GM19351 (cell line): ENCODE results near the gene NPPA.
"Not testable (repeated sequence)": the region's sequence is repeated elsewhere in the genome, so short reads cannot be mapped to it uniquely, and the experiment has no call there.

Experiments
- ATAC-seq: cut with Tn5 transposase; IDR thresholded peaks from one replicate; pipeline ENCODE4 v1.9.1; 2021; ENCODE audit warnings: mild to moderate bottlenecking, moderate library complexity; ENCODE audit not compliant: unreplicated experiment

NPPA gene

DNA sequence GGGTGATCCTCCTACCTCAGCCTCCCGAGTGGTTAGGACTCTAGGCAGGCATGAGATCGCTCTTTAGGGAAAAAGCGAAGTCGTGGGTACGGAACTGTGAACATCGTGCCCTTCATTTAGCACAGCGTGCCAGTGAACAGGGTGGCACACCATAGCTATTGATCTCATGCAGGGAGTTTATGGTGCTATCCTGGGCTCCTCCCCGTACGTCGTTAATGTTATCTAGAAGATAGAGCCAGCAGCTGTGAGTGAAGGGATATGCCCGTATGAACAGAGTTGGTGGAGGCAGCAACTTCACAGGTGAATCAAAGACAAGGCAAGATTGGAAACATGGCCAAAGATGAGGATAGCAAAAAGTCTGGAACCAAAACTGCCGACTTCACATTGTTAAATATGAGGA, 30.4 kb downstream of the NPPA start:
- ATAC-seq = no peak

DNA sequence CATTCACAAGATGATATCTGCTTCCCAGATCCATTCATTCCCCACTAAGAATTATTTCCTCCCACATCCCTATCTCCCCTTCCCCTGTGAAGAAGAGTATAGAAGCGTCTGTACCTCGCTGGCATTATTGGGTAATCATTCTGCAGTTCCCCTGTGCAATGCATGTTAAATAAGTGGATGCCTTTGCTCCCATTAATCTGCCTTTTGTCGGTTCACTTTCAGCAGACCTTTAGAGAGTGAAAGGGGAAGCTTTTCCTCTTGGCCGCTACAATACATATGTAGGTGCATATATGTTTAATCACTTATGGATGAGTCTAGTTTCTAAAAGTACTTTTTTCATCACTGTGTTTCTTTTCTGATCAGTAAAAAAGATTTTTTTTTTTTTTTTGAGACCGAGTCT, 34.6 kb downstream of the NPPA start:
- no peak for ATAC-seq

- ATAC-seq = no peak
Measured at GRCh38 chr1:11807133-11807532, 40.5 kb downstream of the NPPA start.

DNA sequence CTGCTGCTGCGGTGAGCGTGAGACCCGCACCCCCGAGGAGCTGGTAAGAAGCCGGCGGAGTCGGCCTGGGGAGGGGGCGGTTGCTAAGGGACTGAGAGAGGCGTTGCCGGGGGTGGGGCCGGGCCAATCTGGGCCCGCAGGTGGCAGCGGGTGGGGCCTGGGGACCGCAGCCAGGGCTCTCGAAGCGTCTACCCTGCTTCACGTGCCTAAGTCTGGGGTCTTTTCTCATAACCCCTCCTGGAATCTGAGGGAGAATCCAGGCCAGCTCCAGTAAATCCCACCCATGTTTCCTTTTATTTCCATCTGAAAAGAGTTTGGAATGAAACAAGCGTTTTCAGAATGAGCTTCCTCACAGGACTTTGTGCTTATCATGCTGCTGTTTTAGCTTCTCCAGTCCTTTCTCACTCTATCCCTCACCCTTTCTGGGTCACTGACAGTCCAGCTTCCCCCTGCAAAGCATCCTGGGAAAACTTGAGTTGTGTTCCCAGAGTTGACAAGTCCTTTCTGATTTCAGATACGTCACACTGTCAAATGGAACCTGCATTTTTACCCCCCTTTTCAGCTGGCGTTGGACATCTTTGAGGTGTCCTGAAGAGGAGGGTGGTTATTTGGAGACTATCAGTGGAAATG, 41.2 kb downstream of the NPPA start:
- peak; percentile 45 for ATAC-seq

- ATAC-seq = peak; percentile 76
Measured at GRCh38 chr1:11805422-11806306, 41.9 kb downstream of the NPPA start, which contains the start of the genes CLCN6 and MTHFR. Gene CLCN6, plus strand, starts transcription at chr1:11806191. Its CDS starts 72 bp downstream, at chr1:11806263. Gene MTHFR, minus strand, starts transcription at chr1:11805964. Its CDS starts 2,848 bp downstream, at chr1:11803116.

DNA sequence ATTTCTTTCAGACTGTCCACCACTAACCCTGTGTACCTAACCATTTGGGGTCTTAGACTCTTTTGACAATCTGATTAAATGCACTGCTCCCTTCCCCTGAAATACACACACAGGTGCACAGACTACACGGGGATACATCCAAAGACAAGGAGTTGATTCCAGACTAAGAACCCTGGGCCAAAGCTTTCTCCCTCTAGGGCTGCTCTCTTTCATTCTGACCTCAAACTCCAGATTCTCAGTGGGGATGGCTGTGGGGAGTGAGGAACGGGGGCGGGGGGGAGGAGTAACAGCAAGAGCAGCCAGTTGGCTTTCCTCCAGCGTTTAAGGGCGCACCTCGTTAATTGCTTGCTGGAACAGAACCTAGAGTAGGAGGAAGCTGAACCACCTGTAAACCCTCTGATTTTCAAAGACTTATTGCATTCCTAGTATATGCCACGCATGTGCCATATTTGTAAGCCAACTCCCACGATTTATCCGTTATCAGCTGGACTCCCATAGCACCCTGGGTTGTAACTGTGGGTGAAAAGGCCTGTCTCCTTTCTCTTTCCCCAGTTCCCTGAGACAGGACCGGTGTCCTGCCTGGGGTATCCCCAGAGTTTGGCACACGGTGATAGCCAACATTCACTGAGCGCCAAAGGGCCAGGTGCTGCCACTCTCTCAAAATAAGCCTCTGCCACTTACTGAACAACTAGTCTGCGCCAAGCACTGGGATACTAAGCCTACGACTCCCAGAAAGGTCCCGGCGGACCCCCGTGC, 42.7 kb downstream of the NPPA start:
- ATAC-seq = no peak

DNA sequence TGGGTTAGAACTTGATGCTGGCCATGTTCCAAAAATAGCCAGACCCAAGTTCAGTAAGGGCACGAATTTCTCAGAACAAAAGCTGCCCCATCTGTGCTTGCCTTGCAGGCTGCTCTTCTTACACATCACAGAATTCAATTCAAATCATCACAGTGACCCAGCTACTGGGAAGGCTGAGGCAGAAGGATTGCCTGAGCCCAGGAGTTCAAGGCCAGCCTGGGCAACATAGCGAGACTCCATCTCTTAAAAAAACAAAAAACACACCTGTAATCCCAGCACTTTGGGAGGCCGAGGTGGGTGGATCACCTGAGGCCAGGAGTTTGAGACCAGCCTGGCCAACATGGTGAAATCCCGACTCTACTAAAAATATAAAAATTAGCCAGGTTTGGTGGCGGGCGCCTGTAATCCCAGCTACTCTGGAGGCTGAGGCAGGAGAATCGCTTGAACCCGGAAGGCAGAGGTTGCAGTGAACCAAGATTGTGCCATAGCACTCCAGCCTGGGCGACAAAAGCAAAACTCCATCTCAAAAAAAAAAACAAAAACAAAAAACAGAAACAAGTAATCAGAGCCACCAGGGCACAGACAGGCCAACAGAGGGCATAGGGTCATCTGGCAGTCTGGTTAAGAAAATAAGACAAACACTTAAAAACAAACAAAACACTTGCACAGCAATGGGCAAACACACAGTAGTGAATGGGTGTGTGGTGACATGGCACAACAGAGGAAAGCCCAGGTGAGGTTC, 43.5 kb downstream of the NPPA start:
- ATAC-seq = not testable (repeated sequence)

DNA sequence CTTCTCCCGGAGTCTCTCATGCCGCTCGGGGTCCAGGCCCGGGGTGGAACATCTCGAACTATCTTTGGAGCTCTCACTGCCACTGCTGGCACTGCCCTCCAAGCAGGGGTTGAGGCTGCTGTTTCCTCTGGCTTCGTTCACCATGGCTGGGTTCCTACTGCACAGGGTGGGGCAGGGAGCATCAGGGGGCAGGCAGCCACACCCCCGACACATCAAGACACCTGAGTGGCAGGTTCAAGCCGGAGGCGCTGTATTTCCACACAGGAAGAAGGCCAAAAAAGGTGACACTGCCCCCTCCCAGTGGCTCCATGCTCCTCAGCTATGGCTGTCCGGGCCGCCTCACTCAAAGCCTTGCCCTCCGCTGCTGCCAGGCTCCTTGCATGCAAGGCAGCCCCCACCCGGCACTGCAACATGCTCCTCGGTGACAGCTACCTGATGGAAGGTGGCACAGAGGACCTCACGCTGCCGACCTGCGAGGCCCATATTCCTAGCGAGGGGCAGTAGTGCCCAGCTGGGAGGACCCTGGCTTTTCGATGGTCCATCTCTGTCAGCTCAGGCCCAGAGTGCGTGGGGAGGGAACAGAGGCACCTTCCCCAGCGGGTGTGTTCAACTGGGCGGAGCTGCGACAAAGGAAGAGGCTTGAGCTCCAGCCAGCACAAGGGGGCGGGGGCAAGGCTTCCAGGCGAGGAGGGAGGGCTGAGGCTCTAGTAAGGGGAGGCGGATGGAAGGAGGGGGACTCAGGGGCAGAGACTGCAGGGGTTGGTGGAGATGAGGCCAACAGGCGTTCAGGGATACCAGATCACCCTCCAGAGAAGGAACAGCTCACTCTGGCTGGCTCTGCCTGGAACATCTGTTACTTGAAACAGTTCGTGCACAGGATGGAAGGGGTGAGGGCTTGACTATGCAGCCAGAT, 44.4 kb downstream of the NPPA start:
- ATAC-seq = peak; percentile 31

GRCh38 chr1:11802616-11802972, 45.0 kb downstream of the NPPA start:
- ATAC-seq = no peak

GRCh38 chr1:11800756-11801433, 46.7 kb downstream of the NPPA start:
- ATAC-seq = no peak

DNA sequence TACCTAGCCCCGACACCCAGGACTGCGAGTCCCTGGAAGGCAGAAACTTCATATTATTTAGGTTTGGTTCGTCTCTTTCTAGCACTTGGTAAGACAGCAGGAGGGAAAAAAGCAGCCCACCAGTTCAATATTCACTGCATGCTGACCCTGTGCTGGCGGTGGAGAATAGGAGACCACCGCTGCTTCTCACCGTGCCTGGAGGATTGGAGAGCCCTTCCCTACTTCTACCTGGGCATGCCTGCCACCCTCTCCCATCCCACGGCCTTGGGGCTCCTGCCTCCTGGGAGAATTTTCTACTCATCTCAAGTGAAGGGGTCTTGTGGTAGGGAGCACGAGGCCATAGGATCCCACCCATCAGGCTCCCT, 47.2 kb downstream of the NPPA start:
- ATAC-seq = no peak

GRCh38 chr1:11799896-11800295, 47.7 kb downstream of the NPPA start:
- no peak for ATAC-seq

- ATAC-seq = no peak
Measured at GRCh38 chr1:11799099-11799498, 48.5 kb downstream of the NPPA start.

GRCh38 chr1:11797525-11798216, 49.9 kb downstream of the NPPA start:
- no peak for ATAC-seq

- no peak for ATAC-seq
Measured at GRCh38 chr1:11796036-11796828, 51.4 kb downstream of the NPPA start.
